A549 treated with dexamethasone at 1 μM for 4 hours (cell line): ENCODE results near the gene QSER1. TPM values are rescaled to one million over a fixed set of nuclear protein-coding genes. Genes with fewer than 3 reads are reported as not detected.

ENCODE experiments used
- total RNA-seq: library from RNA; stranded (reverse); fragments of 200-300 nt; extraction: Qiagen RNA extraction; gene quantifications from 5 replicates; pipeline ENCODE4 v1.2.3, GENCODE V29; 2022

QSER1 gene
- 12.5 to 24.1 TPM (median 21.2 TPM) in 5 replicates for total RNA-seq

DNA sequence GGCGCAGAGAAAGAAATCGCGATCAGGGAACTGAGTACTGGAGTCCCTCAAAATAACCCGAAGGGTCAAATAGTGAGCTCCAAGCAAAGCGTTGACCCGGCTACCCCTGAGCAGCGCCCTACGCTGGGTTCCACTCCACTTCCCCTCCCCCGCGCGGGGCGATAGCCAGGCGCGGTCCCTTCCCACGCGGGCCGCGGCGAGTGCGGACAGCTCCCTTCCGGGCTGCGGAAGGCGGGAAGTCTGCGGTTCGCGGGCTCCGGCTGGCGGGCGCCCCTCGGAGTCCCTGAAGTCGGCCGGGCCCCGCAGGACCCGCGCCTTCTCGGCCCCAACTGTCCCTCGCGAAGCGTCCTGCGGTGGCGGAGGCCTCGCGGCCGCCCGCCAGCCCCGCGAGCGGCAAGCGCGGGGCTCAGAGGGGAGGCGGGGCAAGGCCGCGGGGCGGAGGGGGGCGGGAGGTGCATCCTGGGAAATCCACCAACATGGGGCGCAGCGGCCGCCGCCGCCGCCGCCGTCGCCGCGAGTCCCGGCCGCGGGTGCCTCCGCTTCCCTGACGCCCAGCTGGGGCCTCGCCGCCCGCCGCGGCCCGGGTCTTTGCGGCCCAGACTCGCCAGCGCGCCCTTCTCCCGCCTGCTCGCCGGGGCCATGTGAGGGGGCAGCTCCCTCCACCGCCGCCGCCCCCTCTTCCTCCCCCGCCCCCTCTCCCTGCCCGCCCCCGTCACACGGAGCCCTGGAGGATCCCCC, at the start of gene QSER1:
TSS of gene QSER1 (plus strand) at position 457 of the 738 bp plus-strand sequence. CDS start 315 bp downstream, outside the sequence.

GRCh38 chr11:33015621-33016551, 123.3 kb downstream of the QSER1 start, which contains the start of gene DEPDC7:
TSS of gene DEPDC7 (plus strand) at chr11:33015878. CDS start at chr11:33015956, 78 bp downstream.

Other genes with a start within 250 kb of the QSER1 start
- 0.03 to 0.04 TPM in 2 of 5 replicates, not detected in the others for gene CCDC73, start 98.1 kb upstream of the QSER1 start, total RNA-seq
- gene PRRG4, start 62.9 kb upstream of the QSER1 start, total RNA-seq: 1.9 to 2.5 TPM (median 2.1 TPM) in 5 replicates
- gene DEPDC7, start 123.1 kb downstream of the QSER1 start, total RNA-seq: 6.8 to 7.8 TPM (median 7.0 TPM) in 5 replicates
- gene TCP11L1, start 146.8 kb downstream of the QSER1 start, total RNA-seq: 18.5 to 29.2 TPM (median 24.3 TPM) in 5 replicates